GM23338 (cell line): ENCODE results near the gene TMEM132D. TPM values are rescaled to one million over a fixed set of nuclear protein-coding genes. Genes with fewer than 3 reads are reported as not detected.

Source experiments
- ATAC-seq: fragments of 200-7000 bp; cut with Tn5 transposase; 3 replicates; pipeline ENCODE4 v1.9.1; 2020
- DNase-seq: peaks from one replicate; pipeline ENCODE4 v3.0.0-alpha.2; 2015; ENCODE audit warnings: low spot score
- H2AFZ ChIP-seq: fragments of 200-600 bp; sonication (generic); 2 replicates; pipeline ENCODE4 v1.8.0; 2016; ENCODE audit warnings: antibody characterized with exemption, mild to moderate bottlenecking, moderate library complexity
- H3F3A ChIP-seq: fragments of 200-600 bp; sonication (generic); replicated peaks from 2 replicates; pipeline ENCODE4 v1.8.0; 2017; ENCODE audit warnings: antibody characterized with exemption, mixed run types, low read depth
- H3K27ac ChIP-seq: fragments of 200-600 bp; sonication (generic); 2 replicates; pipeline ENCODE4 v1.6.1; 2016; ENCODE audit warnings: low read depth
- H3K27me3 ChIP-seq: fragments of 200-600 bp; sonication (generic); 2 replicates; pipeline ENCODE4 v1.8.0; 2016; ENCODE audit warnings: mild to moderate bottlenecking, mixed run types, moderate library complexity; ENCODE audit not compliant: insufficient read depth
- H3K36me3 ChIP-seq: fragments of 200-600 bp; sonication (generic); 2 replicates; pipeline ENCODE4 v1.8.0; 2016; ENCODE audit warnings: mild to moderate bottlenecking; ENCODE audit not compliant: insufficient read depth
- H3K4me1 ChIP-seq: fragments of 200-600 bp; sonication (generic); 2 replicates; pipeline ENCODE4 v1.8.0; 2016; ENCODE audit warnings: mild to moderate bottlenecking, moderate library complexity; ENCODE audit not compliant: insufficient read depth
- H3K4me2 ChIP-seq: fragments of 200-600 bp; sonication (generic); 2 replicates; pipeline ENCODE4 v1.7.1; 2017; ENCODE audit warnings: mixed run types
- H3K4me3 ChIP-seq: fragments of 200-600 bp; sonication (generic); 2 replicates; pipeline ENCODE4 v1.6.1; 2016; ENCODE audit warnings: mixed run types
- H3K79me2 ChIP-seq: fragments of 200-600 bp; sonication (generic); replicated peaks from 2 replicates; pipeline ENCODE4 v1.8.0; 2017; ENCODE audit warnings: mild to moderate bottlenecking; ENCODE audit not compliant: insufficient read depth
- H3K9me2 ChIP-seq: fragments of 200-600 bp; sonication (generic); 2 replicates; pipeline ENCODE4 v1.8.0; 2017; ENCODE audit not compliant: insufficient read depth
- H4K20me1 ChIP-seq: fragments of 200-600 bp; sonication (generic); replicated peaks from 2 replicates; pipeline ENCODE4 v1.8.0; 2017; ENCODE audit warnings: mild to moderate bottlenecking; ENCODE audit not compliant: insufficient read depth
- H3K27ac Mint-ChIP-seq: 2 replicates; pipeline ENCODE4 v1.8.0; 2020; ENCODE audit warnings: inconsistent platforms, mild to moderate bottlenecking, moderate library complexity, mixed read lengths
- H3K27me3 Mint-ChIP-seq: 3 replicates; pipeline ENCODE4 v1.8.0; 2022; ENCODE audit warnings: low read depth, mild to moderate bottlenecking, moderate library complexity, mixed read lengths, inconsistent platforms; ENCODE audit not compliant: insufficient read depth, poor library complexity
- H3K36me3 Mint-ChIP-seq: 3 replicates; pipeline ENCODE4 v1.8.0; 2021; ENCODE audit warnings: low read depth, mild to moderate bottlenecking, inconsistent platforms, moderate library complexity, mixed read lengths
- H3K4me1 Mint-ChIP-seq: 3 replicates; pipeline ENCODE4 v1.8.0; 2020; ENCODE audit warnings: mild to moderate bottlenecking, inconsistent platforms, mixed read lengths
- H3K4me3 Mint-ChIP-seq: 3 replicates; pipeline ENCODE4 v1.8.0; 2021; ENCODE audit warnings: moderate library complexity, mild to moderate bottlenecking, inconsistent platforms, mixed read lengths
- H3K9me3 Mint-ChIP-seq: 3 replicates; pipeline ENCODE4 v1.8.0; 2020; ENCODE audit warnings: moderate library complexity, mild to moderate bottlenecking, inconsistent platforms, mixed read lengths
- CREB1 ChIP-seq: fragments of 250-450 bp; sonication (Bioruptor Pico); IDR thresholded peaks from 2 replicates; pipeline ENCODE4 v1.5.0; 2020; ENCODE audit warnings: low read depth, mild to moderate bottlenecking, moderate library complexity
- CTCF ChIP-seq, 2 experiments: fragments of 200-600 bp in 1 of 2; sonication (generic) in 1 of 2; conservative IDR thresholded peaks; 2 replicates each; pipeline versions ENCODE4 v1.5.1 to v1.6.1; 2016 to 2017; ENCODE audit warnings: antibody characterized with exemption in 2 of 2, low read depth in 2 of 2, mild to moderate bottlenecking in 2 of 2, moderate library complexity in 1 of 2
- EZH2 ChIP-seq: fragments of 200-600 bp; sonication (generic); IDR thresholded peaks from one replicate; pipeline ENCODE4 v1.8.0; 2017; ENCODE audit warnings: antibody characterized with exemption, mild to moderate bottlenecking, low read depth; ENCODE audit not compliant: unreplicated experiment
- EZH2phosphoT487 ChIP-seq: fragments of 200-600 bp; sonication (generic); IDR thresholded peaks from one replicate; pipeline ENCODE4 v1.8.1; 2018; ENCODE audit warnings: antibody characterized with exemption; ENCODE audit not compliant: unreplicated experiment
- JUNB ChIP-seq: IDR thresholded peaks from one replicate; pipeline ENCODE4 v1.6.1; 2016; ENCODE audit warnings: antibody characterized with exemption; ENCODE audit not compliant: unreplicated experiment
- NANOG ChIP-seq: IDR thresholded peaks from 2 replicates; pipeline ENCODE4 v1.6.1; 2016; ENCODE audit warnings: antibody characterized with exemption, borderline replicate concordance
- POLR2AphosphoS5 ChIP-seq: IDR thresholded peaks from 2 replicates; pipeline ENCODE4 v1.6.1; 2016; ENCODE audit warnings: antibody characterized with exemption, low read depth
- REST ChIP-seq: IDR thresholded peaks from one replicate; pipeline ENCODE4 v1.6.1; 2018; ENCODE audit warnings: antibody characterized with exemption; ENCODE audit not compliant: unreplicated experiment
- ZNF114 ChIP-seq: fragments of 250-450 bp; sonication (Bioruptor Pico); IDR thresholded peaks from 2 replicates; pipeline ENCODE4 v1.5.0; 2020; ENCODE audit warnings: mild to moderate bottlenecking, moderate library complexity
- ZNF331 ChIP-seq: fragments of 250-450 bp; sonication (Bioruptor Pico); IDR thresholded peaks from 2 replicates; pipeline ENCODE4 v1.5.0; 2020; ENCODE audit warnings: low read depth, mild to moderate bottlenecking, moderate library complexity
- ZNF462 ChIP-seq: fragments of 250-450 bp; sonication (Bioruptor Pico); IDR thresholded peaks from 2 replicates; pipeline ENCODE4 v1.5.0; 2020; ENCODE audit warnings: mild to moderate bottlenecking, moderate library complexity
- polyA plus RNA-seq: library from polyadenylated mRNA; unstranded; fragments of >200 nt; fragmentation: Nextera tagmentation; extraction: Ambion mirVana; gene quantifications from 2 replicates; pipeline ENCODE4 v1.2.1, GENCODE V29; 2016
- total RNA-seq: library from RNA; depleted of rRNA; stranded (reverse); fragments of >200 nt; shearing (Covaris generic); gene quantifications from 2 replicates; pipeline ENCODE4 v1.2.3, GENCODE V29; 2014

TMEM132D gene
- total and polyA plus RNA-seq, 2 experiments from 2014 or later = 0.44 to 5.3 TPM

- no peak overlapping the region for H3K27ac ChIP-seq
- H3K36me3 Mint-ChIP-seq = peaks cover 26% of the 10 kb centered on the region
- H3K4me1 ChIP-seq = no peaks in the 10 kb centered on the region
- no peak overlapping the region for H2AFZ ChIP-seq
- no peak overlapping the region for H3K27ac Mint-ChIP-seq
- peaks cover 58% of the 10 kb centered on the region for H3K9me3 Mint-ChIP-seq
- no peaks in the 10 kb centered on the region for H3K36me3 ChIP-seq
- no peaks in the 10 kb centered on the region for H3K27me3 ChIP-seq
- no peaks in the 10 kb centered on the region for H3F3A ChIP-seq
- H3K9me2 ChIP-seq = no peaks in the 10 kb centered on the region
- no peak for TF ChIP-seq JUNB
- no peak for TF ChIP-seq CREB1 (CRISPR knock-in tag)
- no peak for TF ChIP-seq EZH2phosphoT487
- TF ChIP-seq NANOG = no peak
- TF ChIP-seq CTCF (conservative IDR thresholded peaks at IDR 0.05; ENCODE audit: low read depth in 2 of 2) = no peak
- TF ChIP-seq REST = no peak
- no peak for ATAC-seq
- H3K4me3 ChIP-seq = no peak overlapping the region
- H3K79me2 ChIP-seq = 0 out of 2 replicates have a peak, but pooled peaks cover 3% of the 10 kb centered on the region
- no peak overlapping the region for H3K4me3 Mint-ChIP-seq
- H3K27me3 Mint-ChIP-seq = peaks cover 3% of the 10 kb centered on the region
- no peak overlapping the region for H3K4me2 ChIP-seq
- H4K20me1 ChIP-seq = no peaks in the 10 kb centered on the region
- no peak for DNase-seq
- no peaks in the 10 kb centered on the region for H3K4me1 Mint-ChIP-seq
These were observed 49.2 kb downstream of the TMEM132D start for GRCh38 chr12:129854591-129854990.

GRCh38 chr12:129851296-129851695, 52.5 kb downstream of the TMEM132D start:
- peaks cover 86% of the 10 kb centered on the region for H3K9me3 Mint-ChIP-seq
- TF ChIP-seq EZH2 = no peak
- no peak for TF ChIP-seq CREB1 (CRISPR knock-in tag)
- TF ChIP-seq JUNB = no peak
- TF ChIP-seq ZNF331 (CRISPR knock-in tag) = no peak
- no peak for TF ChIP-seq ZNF462 (CRISPR knock-in tag)
- TF ChIP-seq POLR2AphosphoS5 = no peak
- no peak for TF ChIP-seq NANOG
- TF ChIP-seq ZNF114 (CRISPR knock-in tag) = no peak
- TF ChIP-seq EZH2phosphoT487 = no peak

More at GRCh38 chr12:129851296-129851695, 52.5 kb downstream of the TMEM132D start:
- Histone ChIP-seq H3K27me3 (no peaks in the 10 kb centered on the region), H3K4me1 (no peaks in the 10 kb centered on the region), H3K27ac (no peak overlapping the region), H4K20me1 (no peaks in the 10 kb centered on the region), H3K79me2 (0 out of 2 replicates have a peak, but pooled peaks cover 3% of the 10 kb centered on the region), H3K4me2 (no peak overlapping the region), H3F3A (no peaks in the 10 kb centered on the region), H3K36me3 (no peaks in the 10 kb centered on the region), H3K4me3 (no peak overlapping the region), H3K9me2 (0 out of 2 replicates have a peak, but pooled peaks cover 5% of the 10 kb centered on the region), H2AFZ (no peak overlapping the region)
- Mint-ChIP-seq H3K27me3 (peaks cover 3% of the 10 kb centered on the region), H3K4me1 (no peaks in the 10 kb centered on the region), H3K27ac (no peak overlapping the region), H3K4me3 (no peak overlapping the region), H3K36me3 (peaks cover 42% of the 10 kb centered on the region)
- ATAC-seq (no peak), DNase-seq (no peak)
